AG10803 (cell line): ENCODE results near the gene EIF2S1.
A peak's percentile ranks its signal among the peaks of the same experiment; 100 is the strongest.
"Not testable (repeated sequence)": the region's sequence is repeated elsewhere in the genome, so short reads cannot be mapped to it uniquely, and the experiment has no call there.

Source experiments
- DNase-seq: peaks from one replicate; pipeline ENCODE4 v3.0.0; 2010; ENCODE audit warnings: low read depth
- H3K4me3 ChIP-seq: 2 replicates; pipeline ENCODE4 v1.5.1; 2011; ENCODE audit warnings: mild to moderate bottlenecking, low read length, control low read depth
- CTCF ChIP-seq: conservative IDR thresholded peaks from 2 replicates; pipeline ENCODE4 v1.5.1; 2011; ENCODE audit warnings: mild to moderate bottlenecking, low read length, control low read depth, inconsistent platforms

The EIF2S1 gene

GRCh38 chr14:67411370-67411769, 51.2 kb downstream of the EIF2S1 start:
- H3K4me3 ChIP-seq: peak overlapping the region; percentile 65
- no peak for TF ChIP-seq CTCF
- no peak for DNase-seq

GRCh38 chr14:67411820-67412421, 51.8 kb downstream of the EIF2S1 start, which contains the start of gene PLEK2:
PLEK2 (minus strand) TSS chr14:67412165; CDS start chr14:67412059, 106 bp downstream.
- no peak for TF ChIP-seq CTCF
- peak within 1 kb of the TSS; percentile 65 for H3K4me3 ChIP-seq
- peak; percentile 48 for DNase-seq

GRCh38 chr14:67413806-67414769, 54.0 kb downstream of the EIF2S1 start:
- no peak overlapping the region for H3K4me3 ChIP-seq
- peak; percentile 63 for DNase-seq
- TF ChIP-seq CTCF: no peak

GRCh38 chr14:67415610-67416009, 55.5 kb downstream of the EIF2S1 start:
- not testable (repeated sequence) for DNase-seq

GRCh38 chr14:67416085-67416484, 56.0 kb downstream of the EIF2S1 start:
- no peak overlapping the region for H3K4me3 ChIP-seq
- no peak for TF ChIP-seq CTCF
- DNase-seq: no peak

More at GRCh38 chr14:67415610-67416009, 55.5 kb downstream of the EIF2S1 start:
- not testable (repeated sequence) for H3K4me3 ChIP-seq

GRCh38 chr14:67416810-67417209, 56.7 kb downstream of the EIF2S1 start:
- TF ChIP-seq CTCF: no peak
- H3K4me3 ChIP-seq: no peak overlapping the region
- no peak for DNase-seq

- DNase-seq: peak; percentile 69
- no peak overlapping the region for H3K4me3 ChIP-seq
- no peak for TF ChIP-seq CTCF
These were observed 57.5 kb downstream of the EIF2S1 start for GRCh38 chr14:67417633-67418032.
